ENCODE data around the gene ACSM5.

Gene ACSM5, protein sequence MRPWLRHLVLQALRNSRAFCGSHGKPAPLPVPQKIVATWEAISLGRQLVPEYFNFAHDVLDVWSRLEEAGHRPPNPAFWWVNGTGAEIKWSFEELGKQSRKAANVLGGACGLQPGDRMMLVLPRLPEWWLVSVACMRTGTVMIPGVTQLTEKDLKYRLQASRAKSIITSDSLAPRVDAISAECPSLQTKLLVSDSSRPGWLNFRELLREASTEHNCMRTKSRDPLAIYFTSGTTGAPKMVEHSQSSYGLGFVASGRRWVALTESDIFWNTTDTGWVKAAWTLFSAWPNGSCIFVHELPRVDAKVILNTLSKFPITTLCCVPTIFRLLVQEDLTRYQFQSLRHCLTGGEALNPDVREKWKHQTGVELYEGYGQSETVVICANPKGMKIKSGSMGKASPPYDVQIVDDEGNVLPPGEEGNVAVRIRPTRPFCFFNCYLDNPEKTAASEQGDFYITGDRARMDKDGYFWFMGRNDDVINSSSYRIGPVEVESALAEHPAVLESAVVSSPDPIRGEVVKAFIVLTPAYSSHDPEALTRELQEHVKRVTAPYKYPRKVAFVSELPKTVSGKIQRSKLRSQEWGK

DNA sequence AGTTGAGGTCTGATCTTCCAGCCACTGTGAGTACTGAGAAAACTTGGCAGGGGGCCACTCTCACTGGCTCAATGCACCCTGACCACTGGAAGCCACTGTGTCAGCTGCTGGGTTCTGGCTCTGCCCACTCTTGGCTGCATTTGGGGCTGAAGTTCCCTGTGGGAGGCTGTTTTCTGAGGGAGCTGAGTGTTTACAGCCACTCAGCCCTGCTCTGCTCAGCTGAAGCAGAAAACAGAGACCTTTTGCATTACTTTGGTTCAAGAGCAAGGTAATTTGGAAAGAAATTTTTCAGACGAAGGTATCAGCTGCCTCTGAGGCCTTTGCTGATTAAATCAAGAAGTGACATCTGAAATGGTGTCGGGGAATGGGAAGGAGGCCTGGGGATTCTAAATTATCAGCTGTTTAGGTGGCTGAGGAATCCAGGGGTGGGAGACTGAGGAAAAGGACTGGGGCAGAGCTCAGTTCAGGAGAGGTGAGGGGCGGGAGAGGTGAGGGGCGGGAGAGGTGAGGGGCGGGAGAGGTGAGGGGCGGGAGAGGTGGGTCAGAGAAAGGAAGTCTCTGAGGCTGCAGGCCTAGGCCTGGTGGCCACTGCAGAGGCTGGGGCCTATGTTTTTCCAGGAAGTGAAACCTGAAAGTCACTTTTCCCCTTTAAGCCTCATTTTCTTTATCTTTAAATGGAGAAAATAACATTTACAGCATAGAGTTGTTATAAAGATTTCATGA is at the start of gene ACSM5:
ACSM5 (plus strand) TSS at position 137 of the 723 bp plus-strand sequence. CDS start 1,951 bp downstream, outside the sequence.
- DNase-seq, result no peak

DNA sequence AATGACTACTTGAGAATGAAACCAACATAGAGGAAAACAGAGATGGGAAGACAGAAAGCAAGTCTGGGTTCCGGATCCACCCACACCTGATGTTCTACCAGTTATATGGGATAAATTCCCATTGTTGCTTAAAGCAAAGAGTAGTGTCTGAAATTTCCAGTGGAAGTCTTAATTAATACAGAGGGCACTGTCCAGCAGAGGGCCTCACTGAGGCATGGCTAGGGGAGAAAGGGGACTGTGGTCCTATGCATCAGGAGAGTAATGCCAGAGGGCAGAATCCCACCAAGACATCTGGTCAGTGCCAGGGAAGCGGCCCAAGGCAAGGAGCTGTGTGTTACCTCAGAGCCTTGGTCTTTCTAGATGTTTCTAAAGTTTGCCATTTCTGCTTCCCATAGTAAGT is 49.3 kb upstream of the ACSM5 start:
- no peak for DNase-seq

DNA sequence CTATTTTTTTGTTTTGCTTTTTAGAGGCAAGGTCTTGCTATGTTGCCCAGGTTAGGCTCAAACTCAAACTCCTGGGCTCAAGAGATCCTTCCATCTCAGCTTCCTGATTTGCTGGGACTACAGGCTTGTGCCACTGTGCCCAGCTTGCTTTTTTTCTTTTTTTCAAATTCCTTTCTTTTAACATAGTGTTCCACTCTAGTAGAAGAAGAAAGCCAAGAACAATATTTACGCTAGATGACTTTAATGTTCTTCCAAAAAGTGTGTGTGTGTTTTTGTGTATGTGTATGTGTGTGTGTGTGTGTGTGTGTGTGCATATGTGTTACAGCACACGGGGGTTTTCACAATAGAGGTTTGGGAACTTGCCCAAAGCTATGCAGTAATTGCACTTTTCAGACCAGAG is 46.1 kb upstream of the ACSM5 start:
- DNase-seq, result no peak

DNA sequence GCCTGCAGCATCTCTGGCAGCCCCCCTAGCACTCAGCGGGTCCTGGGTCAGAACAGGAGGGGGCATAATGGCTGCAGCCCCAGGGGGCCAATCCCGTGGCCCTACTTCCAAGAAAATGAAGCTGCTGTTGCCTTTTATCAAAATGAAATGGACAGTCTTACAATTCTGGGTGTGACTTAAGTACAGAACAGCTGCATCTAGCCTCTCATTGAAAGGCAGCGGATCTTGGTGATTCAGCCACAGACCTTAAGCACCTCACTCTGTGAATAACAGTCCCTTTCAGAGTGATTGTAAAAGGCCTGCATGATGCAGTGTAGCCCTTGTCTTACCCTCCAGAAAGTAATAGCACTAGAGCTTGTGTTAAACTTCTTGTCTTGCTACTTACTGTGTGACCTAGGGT is 45.3 kb upstream of the ACSM5 start:
- DNase-seq, result no peak

DNA sequence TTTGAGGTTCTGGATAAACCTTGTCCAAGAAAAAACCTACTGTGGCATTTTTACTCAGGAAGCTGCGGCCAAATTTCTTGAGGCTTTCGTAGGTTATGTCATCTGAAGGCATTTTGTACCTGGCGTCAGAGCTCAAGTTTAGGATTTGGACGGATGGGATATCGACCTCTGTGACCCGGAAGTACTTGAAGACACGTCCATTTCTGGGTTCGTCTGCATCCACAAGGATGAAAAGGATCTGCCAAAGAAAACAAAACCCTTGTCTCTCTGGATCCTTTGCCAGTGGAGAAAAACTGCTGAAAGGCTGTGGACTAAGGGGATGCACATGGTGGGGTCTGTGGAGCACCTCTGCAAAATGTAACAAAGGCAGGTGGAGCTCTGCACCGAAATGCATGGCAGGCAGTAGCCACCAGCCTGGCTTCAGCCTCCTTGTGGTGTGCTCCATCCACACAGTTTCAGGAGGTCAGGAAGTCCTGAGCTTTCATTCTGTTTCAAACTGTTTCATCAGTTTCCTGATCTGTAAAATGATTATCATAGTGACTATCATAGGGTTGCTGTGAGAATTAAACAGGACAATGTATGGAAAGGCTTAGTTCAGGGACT is 39.8 kb upstream of the ACSM5 start:
- no peak for DNase-seq

DNA sequence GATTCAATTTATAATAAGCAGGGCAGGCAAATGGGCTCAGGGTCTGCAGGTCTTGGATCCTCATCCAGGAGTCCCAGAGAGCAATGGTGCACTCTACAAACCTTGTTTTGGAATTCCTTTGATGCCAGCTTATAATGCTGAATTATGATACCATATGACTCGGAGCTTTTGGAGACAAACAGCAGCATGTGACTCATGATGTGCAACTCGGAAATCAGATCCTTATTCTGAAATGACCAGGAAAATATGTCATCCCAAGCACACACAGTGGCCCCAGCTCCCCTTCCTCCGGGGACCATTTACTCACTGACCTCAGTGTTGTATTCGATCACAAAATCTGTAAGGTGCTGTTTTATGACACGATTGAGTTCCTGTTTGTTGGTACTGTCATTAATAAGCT is 36.6 kb upstream of the ACSM5 start:
- no peak for DNase-seq

DNA sequence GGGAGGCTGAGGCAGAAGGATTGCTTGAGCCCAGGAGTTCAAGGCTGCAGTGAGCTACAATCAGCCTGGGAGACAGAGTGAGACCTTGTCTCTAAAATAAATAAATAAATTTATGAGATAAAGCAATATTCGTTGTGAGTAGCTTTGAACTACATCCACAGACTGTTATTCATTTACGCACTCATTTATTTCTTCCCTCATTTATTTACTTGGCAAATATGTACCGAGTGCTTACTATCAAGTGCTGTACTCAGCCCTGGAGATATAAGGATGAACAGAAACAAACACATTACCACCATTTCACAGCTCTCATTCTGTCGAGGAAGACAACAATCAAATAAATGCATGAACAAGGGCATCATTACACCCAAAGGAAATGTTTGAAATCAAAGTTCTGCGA is 32.2 kb upstream of the ACSM5 start:
- no peak for DNase-seq

DNA sequence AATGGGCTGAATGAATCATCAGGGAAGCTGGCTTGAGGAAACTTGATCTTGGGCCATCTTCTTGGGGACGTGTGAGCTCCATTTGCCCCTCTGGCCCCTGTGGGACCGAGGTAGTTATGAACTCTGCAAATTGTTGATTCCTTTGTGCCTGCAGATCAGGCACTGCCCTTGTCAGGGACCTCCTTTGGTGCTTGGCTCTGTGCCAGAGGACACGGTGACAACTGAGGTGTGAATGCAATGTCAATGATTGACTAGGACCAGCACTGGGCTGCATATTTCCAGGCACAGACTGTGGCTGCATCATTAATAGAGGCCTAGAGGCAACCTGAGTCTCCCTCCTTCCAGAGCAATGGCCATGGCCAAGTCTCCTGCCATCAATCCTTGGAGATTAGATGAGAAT is 28.6 kb upstream of the ACSM5 start:
- DNase-seq, result no peak

DNA sequence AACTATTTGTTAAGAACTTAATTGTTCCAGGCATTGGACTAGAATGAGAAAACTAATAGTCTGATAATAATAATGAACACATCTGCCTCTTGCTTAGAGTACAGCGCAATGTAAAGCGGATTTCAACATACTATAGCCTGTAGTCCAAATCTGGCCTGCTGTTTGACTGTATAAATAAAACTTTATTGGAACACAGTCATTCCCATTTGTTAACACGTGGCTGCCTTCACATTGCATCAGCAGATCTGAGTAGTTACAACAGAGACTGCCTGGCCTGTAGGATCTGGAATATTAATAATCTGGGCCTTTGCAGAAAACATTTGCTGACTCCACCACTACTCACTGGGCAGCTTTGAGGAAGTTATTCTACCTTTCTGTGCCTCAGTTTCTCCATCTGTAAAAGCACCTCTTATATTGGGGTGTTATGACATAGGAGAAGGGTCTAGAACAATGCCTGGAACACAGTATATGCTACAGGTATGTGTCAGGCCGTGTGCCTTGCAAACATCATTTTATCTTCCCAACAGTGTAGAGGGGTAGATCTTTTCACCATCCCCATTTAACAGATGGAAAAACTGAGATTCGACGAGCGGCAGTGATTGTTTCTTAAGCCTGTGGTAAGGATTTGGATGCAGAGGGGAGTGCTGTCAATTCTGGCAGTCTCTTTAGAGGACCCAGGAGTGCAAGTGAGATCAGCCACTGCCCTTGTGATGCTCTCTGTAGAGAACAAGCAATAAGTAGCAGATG is 27.0 kb upstream of the ACSM5 start:
- no peak for DNase-seq

DNA sequence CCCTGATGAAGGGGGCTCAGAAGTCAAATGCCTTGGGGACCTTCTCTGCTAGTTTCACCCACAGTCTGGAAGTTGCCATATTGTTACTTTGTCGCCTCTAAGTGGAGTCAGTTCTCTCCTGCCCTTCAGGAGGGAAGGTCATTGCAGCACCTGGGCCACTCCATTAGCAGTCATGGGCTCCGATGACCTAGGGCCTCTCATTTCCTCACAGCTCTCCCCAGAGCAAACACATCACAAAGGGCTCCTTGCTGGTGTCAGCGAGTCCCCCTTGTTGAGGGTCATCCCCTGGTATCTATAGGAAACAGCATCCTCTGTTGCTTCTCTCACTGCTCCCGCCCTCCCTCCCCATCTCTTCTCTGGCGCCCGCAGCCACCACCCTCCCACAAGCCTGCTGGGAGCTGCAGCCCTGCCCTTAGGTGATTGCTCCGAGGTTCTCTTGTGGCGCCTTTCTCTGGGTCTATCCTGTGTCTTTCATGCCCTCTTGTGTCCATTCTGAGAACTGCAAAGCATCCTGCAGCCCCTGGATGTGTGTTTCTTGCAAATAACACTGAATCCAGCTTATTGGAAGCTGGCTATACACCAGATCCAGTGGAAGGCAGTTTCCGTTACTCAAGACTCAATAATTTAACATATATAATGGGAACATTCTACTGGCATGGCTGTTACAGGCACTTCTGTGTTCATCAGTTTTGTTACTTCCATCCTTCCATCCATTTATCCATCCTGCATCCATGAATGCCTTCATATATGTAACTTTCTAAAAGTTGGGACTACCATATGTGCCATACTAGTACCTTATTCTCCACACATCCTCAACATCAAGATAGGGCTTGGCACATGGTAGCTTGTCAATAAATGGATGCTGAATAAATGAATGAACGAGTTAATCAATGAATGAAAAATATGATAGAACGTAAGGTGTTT is 26.0 kb upstream of the ACSM5 start:
- DNase-seq, result peak; percentile 3 to 41 (median 12)

DNA sequence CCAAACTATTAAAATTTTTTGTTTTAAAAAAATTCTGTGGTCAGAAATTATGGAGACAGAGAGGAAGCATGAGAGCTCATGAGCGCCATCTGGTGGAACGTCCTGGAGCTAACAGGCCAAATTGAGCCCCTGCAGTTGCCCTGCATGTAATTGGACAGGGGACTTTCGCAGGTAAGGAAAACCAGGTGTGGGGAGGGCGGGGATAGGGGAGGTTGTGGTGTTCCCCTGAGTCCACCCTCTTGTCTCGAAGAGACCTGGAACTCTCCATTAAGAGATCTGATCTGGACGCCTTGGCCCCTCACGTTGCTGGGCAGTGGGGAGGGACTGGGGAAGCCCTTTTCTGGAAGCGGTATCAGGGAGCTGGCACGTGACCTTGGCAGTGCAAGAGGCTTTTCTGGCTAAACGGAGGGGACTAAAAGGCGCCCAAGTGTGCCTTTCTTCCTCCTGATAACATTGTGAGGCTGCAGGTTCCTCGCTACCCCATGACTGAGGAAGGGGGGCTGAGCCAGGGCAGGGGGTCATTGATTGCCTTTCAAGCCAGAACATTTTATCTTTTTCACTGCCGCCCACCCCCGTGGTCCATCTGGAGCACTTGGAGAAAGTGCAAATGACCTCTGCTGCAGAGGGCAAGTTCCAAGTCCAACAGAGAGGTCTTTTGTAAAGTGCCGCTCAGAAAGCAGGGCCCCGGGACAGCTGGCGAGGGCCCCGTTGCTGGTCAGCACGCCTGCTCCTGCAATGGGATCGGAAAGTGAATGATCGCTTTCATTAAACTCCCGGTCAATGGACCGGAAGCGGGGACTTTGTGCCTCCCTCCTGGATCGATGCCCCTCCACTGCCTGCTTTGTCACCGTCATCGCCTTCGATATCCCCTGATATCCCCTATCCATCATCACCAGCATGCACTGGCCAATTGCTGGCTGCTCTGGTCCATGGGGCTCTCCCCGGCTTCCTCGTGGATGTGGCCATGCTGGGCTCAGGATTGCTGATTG is 23.2 kb upstream of the ACSM5 start:
- DNase-seq, result peak in 5 of 6 experiments; percentile 19 to 37 (median 30)

DNA sequence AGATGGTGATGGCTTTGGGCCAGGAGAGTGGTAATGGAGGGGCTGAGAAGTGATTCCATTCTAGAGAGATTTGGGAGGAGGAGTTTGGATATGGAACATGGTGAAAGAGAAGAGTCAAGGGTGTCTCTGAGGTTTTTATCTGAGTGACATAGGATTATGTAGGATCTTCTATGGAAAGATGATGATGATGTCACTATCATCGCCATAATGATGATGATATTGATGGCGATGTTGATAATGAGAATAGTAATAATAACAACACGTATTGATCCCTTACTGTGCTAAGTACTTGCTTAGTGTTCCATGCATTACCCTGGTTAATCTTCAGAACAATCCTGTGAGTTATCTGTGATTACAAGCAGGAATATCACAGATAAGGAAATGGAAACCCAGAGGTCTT is 21.4 kb upstream of the ACSM5 start:
- no peak for DNase-seq

DNA sequence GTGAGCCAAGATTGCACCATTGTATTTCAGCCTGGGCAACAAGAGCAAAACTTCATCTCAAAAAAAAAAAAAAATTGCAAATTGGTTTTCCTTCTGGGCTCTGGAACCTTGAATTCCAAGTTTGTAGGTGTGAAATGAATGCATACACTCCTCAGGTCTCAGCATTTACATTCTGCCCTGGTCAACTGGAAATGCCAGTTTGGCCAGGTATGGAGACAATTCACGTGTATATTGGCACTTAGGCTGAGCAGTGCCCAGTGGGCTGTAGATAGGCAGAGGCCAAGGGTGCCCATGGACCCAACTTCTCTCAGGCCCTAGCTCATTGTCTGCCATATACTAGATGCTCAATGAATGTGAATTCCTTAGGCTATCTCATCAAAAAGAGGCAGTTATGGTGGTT is 20.5 kb upstream of the ACSM5 start:
- DNase-seq, result no peak

DNA sequence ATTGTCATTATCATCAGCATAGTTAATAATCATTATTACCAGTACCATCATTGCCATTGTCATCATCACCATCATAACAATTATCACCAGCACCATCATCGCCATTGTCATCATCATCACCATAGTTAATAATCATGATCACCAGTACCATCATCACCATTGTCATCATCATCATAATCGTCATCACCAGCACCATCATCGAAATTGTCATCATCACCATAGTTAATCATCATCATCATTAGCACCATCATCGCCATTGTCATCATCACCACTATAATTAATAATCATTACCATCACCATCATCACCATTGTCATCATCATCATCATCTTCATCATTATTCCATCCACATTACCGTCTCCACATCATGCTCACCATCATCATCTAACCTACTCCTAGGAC is 18.3 kb upstream of the ACSM5 start:
- DNase-seq, result no peak

DNA sequence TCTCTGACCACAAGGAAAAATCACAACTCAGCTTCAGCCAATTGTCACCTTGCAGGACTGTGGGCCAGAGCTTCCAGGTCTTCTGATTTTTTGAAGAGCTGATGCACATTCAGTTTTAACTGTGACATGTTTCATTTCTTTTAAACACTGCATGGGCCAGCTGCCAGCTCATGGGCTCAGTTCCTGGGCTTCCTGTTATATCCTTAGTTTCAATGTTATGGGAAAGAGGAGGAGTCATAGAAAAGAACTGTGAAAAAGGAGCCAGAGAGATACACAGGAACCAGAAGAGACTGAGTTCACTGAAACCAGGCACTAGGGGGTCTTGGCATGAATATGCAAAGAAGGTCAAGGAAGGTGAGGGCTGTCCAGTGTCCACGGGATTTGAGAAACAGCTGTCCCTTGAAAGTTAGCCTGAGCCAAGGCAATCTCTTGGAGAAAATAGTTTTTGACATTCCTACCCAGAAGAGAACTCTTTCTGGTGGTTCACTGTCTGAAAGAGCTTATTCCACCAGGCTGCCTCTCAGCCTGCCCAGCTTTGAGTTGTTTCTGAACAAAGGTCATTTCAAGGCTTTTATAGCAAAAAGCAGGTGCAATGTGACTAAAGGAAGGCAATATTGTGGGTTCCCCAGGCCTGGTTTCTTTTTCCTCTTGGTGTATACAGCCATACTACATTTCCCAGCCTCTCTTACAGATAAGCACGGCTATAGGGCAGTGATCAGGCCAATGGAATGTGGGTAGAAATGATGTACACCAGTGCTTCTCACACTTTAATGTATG is 15.3 kb upstream of the ACSM5 start:
- DNase-seq, result no peak

DNA sequence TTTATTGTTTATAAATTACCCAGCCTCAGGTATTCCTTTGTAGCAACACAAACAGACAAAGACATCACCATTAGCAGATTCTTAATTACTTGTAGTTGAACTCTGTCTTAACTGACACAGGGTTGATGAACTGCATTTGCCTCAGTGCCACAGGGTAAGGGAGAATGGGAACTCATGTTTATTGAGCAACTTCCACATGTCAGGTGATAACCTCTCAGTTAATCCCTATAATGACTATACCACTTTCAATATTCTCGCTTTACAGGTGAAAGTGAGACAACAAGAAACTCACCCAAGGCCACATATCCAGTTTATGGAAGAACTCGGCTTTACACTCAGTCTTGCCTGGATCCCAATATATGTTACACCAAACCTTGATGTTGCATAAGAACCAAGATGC is 13.4 kb upstream of the ACSM5 start:
- no peak for DNase-seq

DNA sequence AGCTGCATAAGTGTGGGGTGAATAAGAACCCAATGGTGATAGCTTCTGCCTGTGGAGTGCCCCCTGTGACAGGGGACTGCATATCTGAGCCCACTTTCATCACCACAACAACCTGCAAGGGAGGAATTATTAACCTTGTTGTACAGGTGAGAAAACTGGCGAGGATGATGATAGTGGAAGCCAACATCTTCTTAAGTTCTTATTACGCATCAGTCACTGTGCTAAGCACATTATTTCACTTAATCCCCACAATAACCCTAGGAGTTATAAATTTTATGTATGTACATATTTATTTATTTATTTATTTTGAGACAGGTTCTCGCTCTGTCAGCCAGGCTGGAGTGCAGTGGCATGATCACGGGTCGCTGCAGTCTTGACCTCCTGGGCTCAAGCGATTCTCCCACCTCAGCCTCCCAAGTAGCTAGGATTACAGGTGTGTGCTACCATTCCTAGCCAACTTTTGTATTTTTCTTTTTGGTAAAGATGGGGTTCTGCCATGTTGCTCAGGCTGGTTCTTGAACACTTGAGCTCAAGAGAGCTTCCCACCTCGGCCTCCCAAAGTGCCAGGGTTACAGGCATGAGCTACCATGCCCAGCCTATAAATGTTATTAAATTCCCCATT is 12.4 kb upstream of the ACSM5 start:
- DNase-seq, result no peak

DNA sequence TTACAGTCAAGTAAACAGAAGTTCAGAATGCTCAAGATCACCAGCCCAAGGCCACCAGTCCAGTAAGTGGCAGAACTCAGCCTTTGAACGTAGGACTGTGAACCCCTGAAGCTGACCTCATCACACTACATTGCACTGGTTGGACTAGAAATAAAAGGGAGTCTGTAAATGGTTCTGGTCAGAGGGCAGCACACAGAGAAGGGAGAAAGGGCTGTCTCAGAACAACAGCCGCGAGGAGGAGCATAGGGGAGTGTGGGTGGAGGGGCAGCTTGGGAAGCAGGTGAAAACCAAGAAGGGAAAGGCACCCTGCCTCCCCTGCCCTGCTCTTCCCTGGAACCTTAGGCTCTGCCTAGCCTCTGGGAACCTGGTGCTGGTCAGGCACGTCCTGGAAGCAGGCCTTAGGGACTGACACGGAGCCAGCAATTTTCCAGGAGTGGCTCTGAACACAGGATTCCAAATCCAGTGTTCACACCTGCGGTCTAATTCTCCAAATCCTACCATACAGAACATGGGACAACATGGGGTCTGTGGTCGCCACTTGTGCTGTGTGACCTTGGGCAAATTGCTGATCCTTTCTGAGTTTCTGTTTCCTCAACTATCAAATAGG is 11.8 kb upstream of the ACSM5 start:
- DNase-seq, result no peak

DNA sequence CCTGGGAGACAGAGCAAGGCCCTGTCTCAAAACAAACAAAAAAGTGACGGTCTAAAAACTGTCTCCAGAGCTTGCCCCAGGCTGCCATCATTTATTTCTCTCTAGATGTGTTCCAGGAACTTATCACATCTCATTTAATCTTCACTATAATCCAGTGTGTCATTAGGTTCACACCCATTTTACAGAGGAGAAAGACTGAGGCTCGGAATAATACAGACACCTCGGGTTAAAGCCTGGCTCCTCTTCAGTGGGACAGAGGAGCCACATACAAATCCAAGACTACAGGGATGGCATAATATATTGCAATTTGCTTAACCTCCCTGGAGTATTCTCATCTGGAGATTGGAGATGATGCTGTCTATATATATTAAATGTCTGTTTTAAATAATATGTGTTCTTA is 10.7 kb upstream of the ACSM5 start:
- no peak for DNase-seq
